Stimulated activated CD4-positive, alpha-beta T cell treated with anti-CD3 and anti-CD28 coated beads, TNF-alpha, amount 100 ng/mL, for 4 hours (primary cell): ENCODE measurements around the gene OR5L2.
"Not testable (repeated sequence)": the region's sequence is repeated elsewhere in the genome, so short reads cannot be mapped to it uniquely, and the experiment has no call there.

Experiments
- DNase-seq, 3 experiments: peaks; one replicate each; pipeline ENCODE4 v3.0.0-alpha.2; 2020; ENCODE audit warnings: low read depth in 3 of 3

OR5L2 gene

GRCh38 chr11:55826919-55827318 lies at the start of gene OR5L2:
OR5L2 (plus strand) TSS chr11:55827219; CDS start chr11:55827219, 0 bp downstream.
- no peak for DNase-seq

DNA sequence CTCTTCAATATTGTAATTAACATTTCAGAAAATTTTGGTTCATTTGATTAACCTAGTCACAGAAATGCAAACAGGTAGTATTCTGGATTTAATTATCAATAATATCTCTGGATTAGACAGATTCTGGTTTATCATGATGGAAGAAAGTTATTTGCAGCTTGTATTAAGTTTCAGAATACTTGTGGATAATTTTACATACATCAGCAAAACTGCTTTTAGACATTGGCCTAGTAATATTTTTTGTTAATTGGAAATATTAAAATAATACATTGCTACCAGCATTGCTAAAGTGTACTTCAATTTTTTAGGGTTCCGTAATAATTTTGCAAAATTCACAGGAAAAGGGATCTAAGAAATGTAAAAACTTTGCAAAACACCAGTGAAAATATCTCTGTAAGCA lies 35.4 kb upstream of the OR5L2 start:
- DNase-seq = no peak

DNA sequence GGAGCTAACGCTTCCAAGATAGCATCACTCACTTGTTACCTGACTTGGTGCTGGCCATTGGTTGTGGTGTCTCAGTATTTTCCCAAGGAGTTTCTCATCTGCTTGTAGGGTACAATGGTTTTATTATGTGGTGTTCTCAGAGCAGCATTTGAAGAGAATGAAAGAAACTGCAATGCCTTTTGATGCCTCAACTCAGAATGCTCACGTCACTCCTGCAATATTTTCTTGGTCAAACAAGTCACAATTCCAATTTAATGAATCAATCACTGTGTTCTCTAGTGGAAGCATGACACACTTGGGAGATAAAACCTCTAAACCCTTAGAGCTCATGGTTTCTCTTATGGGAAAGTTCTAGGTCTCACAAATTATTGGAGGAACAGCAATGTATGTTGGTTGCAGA lies 33.7 kb upstream of the OR5L2 start:
- DNase-seq = no peak

DNA sequence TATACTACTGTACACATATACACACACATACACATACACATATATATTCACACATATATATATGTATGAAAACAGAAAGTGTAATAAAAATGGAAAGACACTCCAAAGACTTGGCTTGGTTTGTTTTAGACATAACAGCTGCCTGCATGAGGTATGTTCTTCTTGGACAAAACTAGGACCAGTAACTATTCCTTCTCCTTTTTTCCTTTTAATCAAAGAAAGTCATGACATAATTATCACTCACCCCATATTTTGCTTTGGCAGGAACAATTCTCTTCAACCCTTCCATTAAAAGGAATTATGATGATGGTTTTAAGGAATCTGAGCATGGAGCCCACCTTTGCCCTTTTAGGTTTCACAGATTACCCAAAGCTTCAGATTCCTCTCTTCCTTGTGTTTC lies 31.8 kb upstream of the OR5L2 start, which contains the start of gene OR5D14:
Gene OR5D14, plus strand, starts transcription at position 301 of the 400 bp plus-strand sequence. Its CDS starts 0 bp downstream, at position 301.
- no peak for DNase-seq

GRCh38 chr11:55806248-55806647 lies 20.8 kb upstream of the OR5L2 start:
- DNase-seq = no peak

GRCh38 chr11:55811067-55811466 lies 16.0 kb upstream of the OR5L2 start, which contains the start of gene OR5L1:
OR5L1 (plus strand) TSS chr11:55811367; CDS start chr11:55811467, 100 bp downstream.
- DNase-seq = no peak

GRCh38 chr11:55819330-55819729 lies 7.7 kb upstream of the OR5L2 start, which contains the start of gene OR5D18:
OR5D18 (plus strand) TSS chr11:55819630; CDS start chr11:55819630, 0 bp downstream.
- no peak for DNase-seq

DNA sequence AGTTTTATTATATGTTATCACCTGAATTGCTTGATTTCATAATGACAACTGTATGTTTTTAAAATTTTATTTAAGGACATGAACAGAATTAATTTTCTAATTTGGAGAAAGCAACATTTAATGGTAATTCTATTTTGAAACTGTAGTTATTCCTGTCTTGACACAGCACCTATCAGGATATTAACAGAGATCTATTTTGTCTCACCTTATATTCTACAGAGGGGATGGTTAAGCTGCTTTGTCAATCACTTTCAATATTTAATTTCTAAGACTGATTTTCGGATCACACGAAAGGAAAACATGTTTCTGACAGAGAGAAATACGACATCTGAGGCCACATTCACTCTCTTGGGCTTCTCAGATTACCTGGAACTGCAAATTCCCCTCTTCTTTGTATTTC lies 11.4 kb downstream of the OR5L2 start, which contains the start of gene OR5D16:
Gene OR5D16, plus strand, starts transcription at position 301 of the 400 bp plus-strand sequence. Its CDS starts 0 bp downstream, at position 301.
- no peak for DNase-seq

GRCh38 chr11:55847453-55847852 lies 20.4 kb downstream of the OR5L2 start:
- no peak for DNase-seq

GRCh38 chr11:55849037-55849436 lies 22.0 kb downstream of the OR5L2 start:
- DNase-seq = no peak

GRCh38 chr11:55852141-55852540 lies 25.1 kb downstream of the OR5L2 start:
- no peak for DNase-seq

- no peak for DNase-seq
These were observed 27.7 kb downstream of the OR5L2 start for GRCh38 chr11:55854704-55855103.

DNA sequence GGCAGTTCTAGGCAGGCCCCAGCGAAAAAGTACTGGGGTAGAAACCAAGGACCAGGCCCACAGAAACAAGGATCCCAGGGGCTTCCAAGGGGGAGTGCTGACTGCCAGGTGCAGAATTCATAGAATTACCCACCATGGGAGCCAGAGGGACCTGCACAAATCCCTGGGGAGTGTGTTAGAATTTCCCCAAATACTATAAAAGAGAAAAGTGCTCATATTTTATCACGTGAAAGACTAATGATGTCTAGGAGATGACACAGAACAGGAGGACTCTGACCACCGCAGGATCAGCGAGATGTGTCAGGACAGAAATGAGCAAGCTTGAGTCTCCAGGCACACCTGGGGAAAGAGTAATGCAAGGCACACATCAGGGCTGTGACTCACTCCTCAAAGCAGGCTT lies 40.3 kb downstream of the OR5L2 start:
- not testable (repeated sequence) for DNase-seq

DNA sequence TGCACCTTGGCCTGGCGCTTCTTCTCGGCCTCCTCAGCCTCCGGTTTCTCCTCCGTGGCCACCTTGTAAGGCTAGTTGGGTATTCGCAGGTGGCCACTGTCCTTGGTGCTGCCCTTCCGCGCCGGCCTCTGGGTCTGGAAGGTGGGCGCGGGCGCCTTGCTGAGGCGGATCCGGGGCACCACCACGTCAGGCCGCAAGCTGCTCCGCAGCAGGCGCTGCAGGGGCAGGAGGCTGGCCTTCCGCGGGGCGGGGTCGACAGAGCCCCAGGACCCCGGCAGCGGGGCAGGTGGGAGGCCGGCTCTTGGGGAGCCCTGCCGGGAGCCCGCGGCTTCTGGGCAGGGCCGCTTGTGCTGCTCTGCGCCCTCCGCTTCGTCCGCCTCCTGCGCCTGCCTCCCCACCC lies 45.7 kb downstream of the OR5L2 start:
- DNase-seq = not testable (repeated sequence)

DNA sequence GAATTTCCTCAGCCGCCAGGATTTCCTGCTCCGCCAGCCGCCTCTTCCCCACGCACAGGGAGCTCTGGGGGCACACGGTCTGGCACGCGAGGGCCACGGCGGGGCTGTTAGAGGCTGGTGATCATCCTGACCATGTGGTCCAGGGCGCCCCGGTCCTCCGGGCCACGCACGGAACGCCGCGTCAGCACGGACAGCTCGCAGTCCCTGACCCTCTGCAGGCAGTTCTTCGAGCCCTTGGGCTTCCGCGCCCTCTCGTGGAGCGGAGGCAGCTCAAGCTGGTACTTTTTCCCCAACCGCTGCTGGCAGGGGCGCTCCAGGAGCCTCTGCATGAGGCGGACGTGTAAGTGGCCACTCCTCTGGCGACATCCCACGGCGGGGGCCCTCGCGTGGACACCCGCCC lies 46.1 kb downstream of the OR5L2 start:
- DNase-seq = not testable (repeated sequence)
